GM18907 (cell line): ENCODE results near the gene GPR78.
"Not testable (repeated sequence)": the region's sequence is repeated elsewhere in the genome, so short reads cannot be mapped to it uniquely, and the experiment has no call there.

ENCODE experiments used
- ATAC-seq: cut with Tn5 transposase; IDR thresholded peaks from one replicate; pipeline ENCODE4 v1.9.1; 2021; ENCODE audit warnings: mild to moderate bottlenecking, moderate library complexity; ENCODE audit not compliant: unreplicated experiment

Gene GPR78

DNA sequence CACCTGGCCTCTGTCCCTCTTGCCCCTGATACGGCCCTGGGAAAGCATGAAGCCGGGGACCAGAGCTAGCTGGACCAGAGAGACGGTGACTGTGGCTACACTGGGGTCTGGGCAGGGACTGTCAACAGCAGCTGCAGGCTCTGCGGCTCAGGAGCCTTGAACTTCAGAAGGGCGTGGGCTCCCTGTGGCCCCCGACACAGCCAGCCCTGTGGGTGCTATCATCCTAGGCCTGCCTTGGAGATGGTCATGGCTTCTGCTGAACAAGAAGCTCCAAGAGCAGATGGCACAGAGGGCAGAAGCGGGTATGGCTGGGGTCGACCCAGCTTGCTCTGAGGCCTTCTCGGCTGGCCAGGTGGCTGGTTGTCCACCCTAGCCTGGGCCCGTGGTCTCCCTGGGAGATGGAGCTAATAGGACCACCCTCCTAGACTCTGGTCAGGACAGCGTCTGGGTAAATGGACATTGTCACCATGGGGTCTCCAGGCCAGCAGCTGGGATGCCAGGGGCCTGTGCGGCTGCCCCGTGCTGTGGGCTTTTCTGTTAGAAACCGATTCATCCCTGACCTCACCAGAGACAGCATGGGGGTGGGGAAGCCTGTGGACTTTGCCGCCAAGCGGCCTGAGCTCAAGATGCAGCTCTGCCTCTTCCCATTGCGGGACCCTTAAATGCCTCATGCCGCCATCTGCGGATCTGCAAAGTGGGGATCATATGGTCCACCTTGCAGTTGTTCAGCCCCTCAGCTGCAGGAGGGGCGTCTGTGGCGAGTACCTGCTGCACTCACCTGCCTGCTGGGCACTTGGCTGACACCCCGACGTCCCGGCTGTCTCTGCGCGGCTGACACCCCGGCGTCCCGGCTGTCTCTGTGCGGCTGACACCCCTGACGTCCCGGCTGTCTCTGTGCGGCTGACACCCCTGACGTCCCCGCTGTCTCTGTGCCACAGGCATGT, 33.5 kb downstream of the GPR78 start:
- no peak for ATAC-seq

DNA sequence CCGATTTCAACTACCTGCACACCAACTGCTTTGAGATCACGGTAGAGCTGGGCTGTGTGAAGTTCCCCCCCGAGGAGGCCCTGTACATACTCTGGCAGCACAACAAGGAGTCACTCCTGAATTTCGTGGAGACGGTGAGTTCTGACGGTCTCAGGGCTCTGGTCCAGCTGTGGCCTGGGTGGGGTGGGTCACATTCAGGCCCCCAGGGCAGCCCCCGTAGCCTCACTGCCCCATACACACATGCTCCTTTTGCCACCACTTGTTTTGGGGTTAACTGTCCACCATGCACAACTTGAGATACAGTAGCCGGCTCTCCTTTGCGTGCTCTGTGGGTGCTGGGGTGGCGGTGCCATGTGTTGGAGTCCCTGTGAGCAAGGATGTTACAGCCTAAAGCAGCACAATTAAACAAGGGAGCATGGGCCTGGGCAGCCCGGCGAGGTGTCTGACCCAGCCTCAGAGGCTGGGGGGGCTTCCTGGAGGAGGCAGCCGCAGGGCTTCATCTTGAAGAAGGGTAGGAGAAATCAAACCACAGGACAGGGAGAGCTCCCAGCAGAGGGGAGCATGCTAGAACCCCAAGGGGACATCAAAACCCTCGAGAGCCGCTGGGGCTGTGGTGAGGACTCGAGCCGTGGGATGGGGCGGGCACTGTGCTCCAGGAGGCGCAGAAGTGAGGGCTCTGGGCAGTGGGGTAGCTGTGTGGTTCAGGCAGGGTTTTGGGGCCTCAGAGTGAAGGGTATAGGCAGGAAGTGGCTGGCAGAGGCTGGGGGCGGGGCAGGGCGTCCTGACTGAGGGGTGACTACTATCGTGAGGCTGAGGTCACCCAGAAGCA, 34.4 kb downstream of the GPR78 start:
- ATAC-seq = no peak

DNA sequence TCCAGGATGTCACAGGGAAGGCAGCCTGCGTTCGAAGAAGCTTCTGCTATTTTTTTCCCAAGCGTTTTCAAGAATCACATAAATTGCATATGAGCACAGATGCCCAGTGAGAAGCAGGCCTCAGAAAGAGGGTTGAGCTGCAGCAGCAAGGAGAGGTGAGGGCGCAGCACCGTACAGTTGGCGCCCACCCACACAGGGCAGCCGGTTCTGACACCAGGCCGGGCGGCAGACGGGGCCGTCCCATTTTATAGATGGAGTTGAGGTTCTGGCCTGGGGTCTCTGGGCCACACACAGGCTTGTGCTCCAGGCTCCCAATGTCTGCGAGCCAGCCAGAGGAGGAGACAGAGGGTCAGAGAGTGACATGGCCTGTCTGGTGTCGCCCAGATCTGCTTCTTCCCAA, 35.2 kb downstream of the GPR78 start:
- no peak for ATAC-seq

DNA sequence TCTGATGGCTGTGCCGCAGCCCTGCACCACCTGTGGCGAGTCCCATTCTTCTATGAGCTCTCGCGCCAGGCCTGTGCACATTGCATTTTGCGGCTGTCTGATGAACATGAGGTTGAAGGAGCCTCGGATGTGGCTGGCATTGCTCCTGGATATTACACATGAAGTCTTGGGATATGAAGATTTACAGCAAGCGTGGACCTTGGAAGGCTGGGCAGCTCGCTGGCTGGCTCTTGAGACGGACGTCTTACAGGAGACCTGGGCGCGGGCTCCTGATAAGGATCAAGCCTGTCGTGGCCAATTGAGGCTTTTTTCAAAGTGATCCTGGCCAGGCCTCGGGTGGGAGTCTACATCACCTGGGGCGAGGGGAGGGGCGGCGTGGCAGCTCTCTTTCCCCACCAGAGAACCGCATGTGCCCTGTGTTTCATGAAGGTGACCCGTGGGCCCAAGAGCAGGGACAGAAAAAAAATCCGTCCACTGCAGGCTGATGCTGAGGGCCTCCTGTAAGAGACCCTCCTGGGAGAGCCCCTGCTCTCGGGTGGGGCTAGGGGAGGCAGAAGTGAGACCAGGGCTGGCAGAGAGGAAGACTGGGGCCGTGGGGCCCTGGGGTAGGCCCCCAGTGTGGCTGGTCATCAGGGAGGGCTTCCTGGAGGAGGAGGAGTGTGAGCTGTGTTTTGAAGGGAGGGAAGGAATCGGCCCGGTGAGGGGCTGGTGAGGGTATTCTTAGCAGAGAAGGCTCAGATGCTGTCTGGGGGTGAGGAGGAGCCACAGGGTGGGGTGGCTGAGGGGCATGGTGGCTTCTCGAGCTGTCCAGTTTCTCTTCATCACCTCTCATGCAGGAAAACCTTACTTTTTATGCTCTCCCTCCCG, 36.0 kb downstream of the GPR78 start:
- ATAC-seq = no peak

DNA sequence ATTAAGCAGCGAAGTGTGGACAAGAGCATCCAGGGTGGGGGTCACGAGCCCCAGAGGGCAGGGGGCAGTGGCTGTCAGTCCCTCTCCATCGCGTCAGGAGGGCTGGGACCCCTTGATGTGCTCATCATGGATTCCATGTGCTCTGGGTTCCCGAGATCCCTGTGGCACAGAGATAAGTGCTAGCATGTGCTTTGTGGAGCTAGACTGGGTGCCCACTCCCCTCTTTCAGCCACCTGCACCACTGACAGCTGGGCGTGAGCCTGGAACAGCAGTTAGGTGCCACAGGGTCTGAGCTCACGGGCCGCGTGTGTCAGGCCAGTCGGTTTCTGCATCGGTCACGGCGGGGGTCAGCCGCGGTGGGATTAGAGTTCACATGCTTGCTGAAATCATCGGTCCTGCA, 36.6 kb downstream of the GPR78 start:
- ATAC-seq = no peak

DNA sequence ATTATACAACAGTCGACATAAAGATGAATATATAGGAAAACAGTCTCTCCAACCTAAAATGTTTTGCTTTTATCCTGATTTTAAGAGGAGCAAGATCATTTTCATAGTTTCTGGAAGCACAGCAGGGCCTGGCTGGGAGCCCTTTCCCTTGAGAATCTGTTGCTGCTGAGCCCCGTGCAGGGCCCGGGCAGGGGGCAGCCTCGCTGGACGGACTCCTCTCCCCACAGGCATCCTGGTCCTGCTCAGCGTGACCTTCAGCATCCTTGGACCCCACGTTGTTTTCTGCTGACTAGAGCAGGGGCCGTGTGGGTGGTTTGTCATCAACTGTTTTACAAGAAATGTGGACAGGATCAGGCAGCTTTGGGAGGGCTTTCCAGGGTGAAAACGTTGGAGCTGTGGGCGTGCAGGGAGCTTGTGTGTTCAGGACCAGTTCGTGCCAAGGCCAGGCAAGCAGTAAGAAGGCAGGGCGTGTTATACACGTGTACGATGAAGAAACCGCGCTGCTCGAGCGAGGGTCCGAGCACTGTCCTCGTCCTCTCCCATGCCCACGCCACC, 37.4 kb downstream of the GPR78 start:
- no peak for ATAC-seq

DNA sequence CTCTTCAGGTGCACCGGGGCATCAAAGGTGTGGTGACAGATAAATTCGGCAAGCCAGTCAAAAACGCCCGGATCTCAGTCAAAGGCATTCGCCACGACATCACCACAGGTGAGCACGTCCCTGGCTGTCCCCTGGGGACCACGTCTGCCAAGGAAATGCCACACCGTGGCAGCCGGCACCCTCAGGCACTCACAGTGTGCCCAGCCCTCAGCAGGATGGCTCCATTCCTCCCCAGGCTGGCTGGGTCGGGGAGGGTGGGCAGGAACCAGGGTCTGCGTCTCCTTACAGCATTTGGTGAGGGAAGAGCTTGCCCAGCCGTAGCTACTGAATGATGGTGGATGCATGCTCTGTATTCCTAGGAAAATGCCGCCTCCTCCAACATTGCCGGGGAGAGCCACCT, 38.2 kb downstream of the GPR78 start:
- ATAC-seq = no peak

DNA sequence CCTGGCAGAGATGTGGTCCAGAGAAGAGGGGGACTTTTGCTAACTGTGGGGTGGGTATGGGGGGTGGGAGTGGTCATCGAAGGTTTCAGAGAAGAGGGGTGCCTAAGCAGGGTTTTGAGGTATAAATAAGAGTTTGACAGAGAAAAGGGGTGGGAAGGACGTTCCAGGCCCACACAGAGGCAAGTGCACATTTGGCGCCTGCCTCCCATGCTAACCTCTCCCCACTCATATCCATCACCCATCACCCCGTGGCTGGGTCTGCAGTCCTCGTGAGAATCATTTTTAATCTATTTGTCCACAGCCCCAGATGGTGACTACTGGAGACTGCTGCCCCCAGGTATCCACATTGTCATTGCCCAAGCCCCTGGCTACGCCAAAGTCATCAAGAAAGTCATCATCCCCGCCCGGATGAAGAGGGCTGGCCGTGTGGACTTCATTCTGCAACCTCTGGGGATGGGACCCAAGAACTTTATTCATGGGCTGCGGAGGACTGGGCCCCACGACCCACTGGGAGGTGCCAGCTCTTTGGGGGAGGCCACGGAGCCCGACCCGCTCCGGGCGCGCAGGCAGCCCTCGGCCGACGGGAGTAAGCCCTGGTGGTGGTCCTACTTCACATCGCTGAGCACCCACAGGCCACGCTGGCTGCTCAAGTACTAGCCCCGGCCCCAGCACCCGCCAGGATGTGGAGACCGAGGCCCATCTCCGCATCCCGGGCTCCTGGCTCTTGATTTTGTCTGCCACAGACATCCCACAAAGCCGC, 38.9 kb downstream of the GPR78 start:
- ATAC-seq = no peak

DNA sequence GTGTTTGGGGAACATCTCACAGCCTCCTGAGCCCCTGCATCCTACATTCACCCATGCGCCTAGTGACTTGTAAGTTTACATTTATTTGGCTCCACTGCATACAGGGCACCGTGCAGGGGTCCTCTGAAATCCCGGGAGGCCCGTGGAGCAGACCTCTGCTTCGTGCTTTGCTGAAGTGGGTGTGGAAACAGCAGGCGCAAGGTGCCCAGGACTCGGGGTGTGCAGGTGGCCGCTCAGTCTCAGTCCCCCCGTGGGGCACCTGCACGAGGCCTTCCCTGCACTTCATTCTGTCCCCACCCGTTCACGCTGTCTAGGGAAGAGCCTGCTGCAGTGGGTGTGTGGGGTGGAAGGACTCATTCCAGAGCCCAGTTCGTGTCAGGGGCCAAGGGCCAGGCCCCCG, 40.9 kb downstream of the GPR78 start:
- ATAC-seq = not testable (repeated sequence)

DNA sequence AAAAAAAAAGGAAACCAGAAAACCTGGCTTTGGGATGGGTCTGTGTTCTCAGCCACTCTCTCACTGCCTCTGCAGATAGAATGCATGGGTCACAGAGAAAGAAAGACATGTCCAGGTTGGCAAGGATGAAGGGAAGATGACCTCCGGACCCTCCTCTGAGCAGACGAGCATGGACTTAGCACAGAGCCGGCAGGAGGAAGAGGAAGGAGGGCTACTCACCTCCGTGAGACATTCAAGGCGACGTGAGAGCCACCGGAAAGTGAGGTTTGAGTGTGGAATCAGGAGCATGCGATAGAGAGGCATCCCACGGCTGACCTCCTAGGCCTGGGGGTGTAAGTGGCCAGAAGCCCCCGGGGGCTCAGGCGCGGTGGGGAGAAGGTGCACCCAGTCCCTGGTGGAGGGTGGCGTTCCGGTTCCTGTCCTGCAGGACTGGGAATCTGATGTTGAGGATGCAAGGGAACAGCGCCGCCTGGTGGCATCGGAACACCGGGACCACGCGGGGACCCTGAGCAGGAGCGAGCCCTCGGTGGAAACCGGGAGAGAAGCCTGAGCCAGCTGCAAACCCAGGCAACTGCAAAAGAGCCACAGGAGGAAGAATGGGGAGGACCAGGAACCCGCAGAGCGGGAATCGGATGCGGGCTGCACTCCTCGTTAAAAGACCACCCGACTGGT, 44.5 kb downstream of the GPR78 start:
- not testable (repeated sequence) for ATAC-seq

DNA sequence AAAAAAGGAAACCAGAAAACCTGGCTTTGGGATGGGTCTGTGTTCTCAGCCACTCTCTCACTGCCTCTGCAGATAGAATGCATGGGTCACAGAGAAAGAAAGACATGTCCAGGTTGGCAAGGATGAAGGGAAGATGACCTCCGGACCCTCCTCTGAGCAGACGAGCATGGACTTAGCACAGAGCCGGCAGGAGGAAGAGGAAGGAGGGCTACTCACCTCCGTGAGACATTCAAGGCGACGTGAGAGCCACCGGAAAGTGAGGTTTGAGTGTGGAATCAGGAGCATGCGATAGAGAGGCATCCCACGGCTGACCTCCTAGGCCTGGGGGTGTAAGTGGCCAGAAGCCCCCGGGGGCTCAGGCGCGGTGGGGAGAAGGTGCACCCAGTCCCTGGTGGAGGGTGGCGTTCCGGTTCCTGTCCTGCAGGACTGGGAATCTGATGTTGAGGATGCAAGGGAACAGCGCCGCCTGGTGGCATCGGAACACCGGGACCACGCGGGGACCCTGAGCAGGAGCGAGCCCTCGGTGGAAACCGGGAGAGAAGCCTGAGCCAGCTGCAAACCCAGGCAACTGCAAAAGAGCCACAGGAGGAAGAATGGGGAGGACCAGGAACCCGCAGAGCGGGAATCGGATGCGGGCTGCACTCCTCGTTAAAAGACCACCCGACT, 50.2 kb downstream of the GPR78 start:
- ATAC-seq = not testable (repeated sequence)

DNA sequence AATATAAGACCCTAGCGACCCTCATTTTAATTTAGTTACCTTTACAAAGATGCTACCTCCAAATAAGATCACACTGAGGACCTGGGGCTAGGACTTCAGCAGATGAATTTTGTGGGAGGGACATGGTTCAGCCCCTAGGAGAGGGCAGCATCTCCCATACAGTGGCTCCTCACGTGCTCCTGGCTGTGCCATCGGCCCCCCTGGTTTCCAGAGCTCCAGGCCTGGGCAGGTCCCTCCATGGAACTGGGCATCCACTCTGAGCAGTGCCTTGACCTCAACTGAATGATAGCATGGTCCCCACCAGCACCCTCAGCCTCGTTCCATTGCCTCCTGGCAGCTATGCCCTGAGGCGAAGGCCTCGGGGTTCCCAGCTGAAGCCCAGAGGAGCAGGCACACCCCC, 51.7 kb downstream of the GPR78 start:
- not testable (repeated sequence) for ATAC-seq

DNA sequence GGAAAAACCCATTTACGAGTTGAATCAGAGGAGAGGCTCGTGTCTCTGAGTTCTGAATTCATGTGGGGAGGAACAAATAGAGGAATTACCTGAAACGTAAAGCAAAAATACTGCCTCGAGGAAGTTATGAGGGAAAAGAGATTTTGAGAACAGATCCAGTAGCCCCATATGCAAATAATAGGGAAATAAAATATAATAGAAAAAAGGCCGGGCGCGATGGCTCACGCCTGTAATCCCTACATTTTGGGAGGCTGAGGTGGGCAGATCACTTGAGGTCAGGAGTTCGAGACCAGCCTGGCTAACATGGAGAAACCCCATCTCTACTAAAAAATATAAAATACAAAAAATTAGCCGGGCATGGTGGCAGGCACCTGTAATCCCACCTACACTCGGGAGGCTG, 54.6 kb downstream of the GPR78 start:
- ATAC-seq = not testable (repeated sequence)

DNA sequence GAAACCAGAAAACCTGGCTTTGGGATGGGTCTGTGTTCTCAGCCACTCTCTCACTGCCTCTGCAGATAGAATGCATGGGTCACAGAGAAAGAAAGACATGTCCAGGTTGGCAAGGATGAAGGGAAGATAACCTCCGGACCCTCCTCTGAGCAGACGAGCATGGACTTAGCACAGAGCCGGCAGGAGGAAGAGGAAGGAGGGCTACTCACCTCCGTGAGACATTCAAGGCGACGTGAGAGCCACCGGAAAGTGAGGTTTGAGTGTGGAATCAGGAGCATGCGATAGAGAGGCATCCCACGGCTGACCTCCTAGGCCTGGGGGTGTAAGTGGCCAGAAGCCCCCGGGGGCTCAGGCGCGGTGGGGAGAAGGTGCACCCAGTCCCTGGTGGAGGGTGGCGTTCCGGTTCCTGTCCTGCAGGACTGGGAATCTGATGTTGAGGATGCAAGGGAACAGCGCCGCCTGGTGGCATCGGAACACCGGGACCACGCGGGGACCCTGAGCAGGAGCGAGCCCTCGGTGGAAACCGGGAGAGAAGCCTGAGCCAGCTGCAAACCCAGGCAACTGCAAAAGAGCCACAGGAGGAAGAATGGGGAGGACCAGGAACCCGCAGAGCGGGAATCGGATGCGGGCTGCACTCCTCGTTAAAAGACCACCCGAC, 55.8 kb downstream of the GPR78 start:
- ATAC-seq = not testable (repeated sequence)
